Testis (tissue), 2 donors: ENCODE results near the gene ZIC1.

Experiments
- CTCF ChIP-seq, 3 experiments: fragments of 450-650 bp in 2 of 3; fragments of 200-600 bp in 1 of 3; sonication (generic) in 1 of 3; IDR thresholded peaks; one replicate each; pipeline ENCODE4 v1.5.1; 2016 to 2019; ENCODE audit warnings: antibody characterized with exemption in 3 of 3, mild to moderate bottlenecking in 2 of 3, moderate library complexity in 1 of 3
- POLR2A ChIP-seq: fragments of 450-650 bp; IDR thresholded peaks from one replicate; pipeline ENCODE4 v1.6.1; 2017; ENCODE audit warnings: antibody characterized with exemption, mild to moderate bottlenecking, moderate library complexity

GRCh38 chr3:147422196-147422595 lies 13.0 kb downstream of the ZIC1 start:
- no peak for TF ChIP-seq CTCF (IDR thresholded peaks at IDR 0.05)
- TF ChIP-seq POLR2A = no peak
